Mammary epithelial cell (primary cell): ENCODE results near the gene ACP5.

Experiments
- EZH2 ChIP-seq: IDR thresholded peaks from 2 replicates; pipeline ENCODE4 v1.6.1; 2012; ENCODE audit warnings: low read length, inconsistent platforms, borderline replicate concordance
- TF ChIP-seq, protein P1 (sequence below), 2 donors: IDR thresholded peaks in 1 of 2; conservative IDR thresholded peaks in 1 of 2; 2 replicates each; pipeline ENCODE4 v1.5.1; 2011 to 2012; ENCODE audit warnings: inconsistent platforms in 2 of 2, low read length in 2 of 2, mild to moderate bottlenecking in 2 of 2, control low read depth in 1 of 2, low read depth in 1 of 2; ENCODE audit not compliant: insufficient read depth in 1 of 2; ENCODE audit errors: extremely low read depth in 1 of 2

- TF ChIP-seq, protein P1, sequence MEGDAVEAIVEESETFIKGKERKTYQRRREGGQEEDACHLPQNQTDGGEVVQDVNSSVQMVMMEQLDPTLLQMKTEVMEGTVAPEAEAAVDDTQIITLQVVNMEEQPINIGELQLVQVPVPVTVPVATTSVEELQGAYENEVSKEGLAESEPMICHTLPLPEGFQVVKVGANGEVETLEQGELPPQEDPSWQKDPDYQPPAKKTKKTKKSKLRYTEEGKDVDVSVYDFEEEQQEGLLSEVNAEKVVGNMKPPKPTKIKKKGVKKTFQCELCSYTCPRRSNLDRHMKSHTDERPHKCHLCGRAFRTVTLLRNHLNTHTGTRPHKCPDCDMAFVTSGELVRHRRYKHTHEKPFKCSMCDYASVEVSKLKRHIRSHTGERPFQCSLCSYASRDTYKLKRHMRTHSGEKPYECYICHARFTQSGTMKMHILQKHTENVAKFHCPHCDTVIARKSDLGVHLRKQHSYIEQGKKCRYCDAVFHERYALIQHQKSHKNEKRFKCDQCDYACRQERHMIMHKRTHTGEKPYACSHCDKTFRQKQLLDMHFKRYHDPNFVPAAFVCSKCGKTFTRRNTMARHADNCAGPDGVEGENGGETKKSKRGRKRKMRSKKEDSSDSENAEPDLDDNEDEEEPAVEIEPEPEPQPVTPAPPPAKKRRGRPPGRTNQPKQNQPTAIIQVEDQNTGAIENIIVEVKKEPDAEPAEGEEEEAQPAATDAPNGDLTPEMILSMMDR (conservative IDR thresholded peaks at IDR 0.05 in 1 of 2, IDR thresholded peaks at IDR 0.05 in 1 of 2; ENCODE audit: extremely low read depth in 1 of 2, insufficient read depth in 1 of 2, low read depth in 1 of 2, low read length in 2 of 2) = no peak
- TF ChIP-seq EZH2 = no peak
These were observed 20.6 kb upstream of the ACP5 start for GRCh38 chr19:11598103-11598483.
